Astrocyte of the spinal cord (primary cell): ENCODE results near the gene KRT77.

Source experiments
- DNase-seq: peaks from one replicate; pipeline ENCODE4 v3.0.0; 2011; ENCODE audit warnings: low read depth, low spot score
- H3K4me3 ChIP-seq: 2 replicates; pipeline ENCODE4 v1.5.1; 2011; ENCODE audit warnings: low read depth, mild to moderate bottlenecking, low read length, moderate library complexity
- CTCF ChIP-seq: IDR thresholded peaks from 2 replicates; pipeline ENCODE4 v1.5.1; 2012; ENCODE audit warnings: low read depth, mild to moderate bottlenecking, low read length, inconsistent platforms
- in situ Hi-C: cut with HindIII; loops from 2 replicates; pipeline ENCODE4 v1.10.0; 2017; ENCODE audit warnings: low sequenced_read_pairs

KRT77 gene

GRCh38 chr12:52663420-52663819, 39.9 kb downstream of the KRT77 start:
- no peak overlapping the region for H3K4me3 ChIP-seq
- in situ Hi-C loops: no loop called here
- DNase-seq: no peak
- TF ChIP-seq CTCF: no peak

GRCh38 chr12:52662918-52663229, 40.5 kb downstream of the KRT77 start:
- in situ Hi-C loops: no loop called here
- no peak for TF ChIP-seq CTCF
- DNase-seq: no peak
- no peak overlapping the region for H3K4me3 ChIP-seq

GRCh38 chr12:52662093-52662917, 41.0 kb downstream of the KRT77 start:
- no peak for TF ChIP-seq CTCF
- in situ Hi-C loops: no loop called here
- no peak for DNase-seq
- no peak overlapping the region for H3K4me3 ChIP-seq

GRCh38 chr12:52661668-52662067, 41.7 kb downstream of the KRT77 start:
- no peak for DNase-seq
- in situ Hi-C loops: no loop called here
- no peak overlapping the region for H3K4me3 ChIP-seq
- no peak for TF ChIP-seq CTCF

GRCh38 chr12:52660934-52661499, 42.3 kb downstream of the KRT77 start:
- no peak for TF ChIP-seq CTCF
- in situ Hi-C loops: no loop called here
- no peak for DNase-seq
- H3K4me3 ChIP-seq: no peak overlapping the region

- no peak for TF ChIP-seq CTCF
- H3K4me3 ChIP-seq: no peak overlapping the region
- no peak for DNase-seq
- in situ Hi-C loops: no loop called here
These were observed 43.4 kb downstream of the KRT77 start for GRCh38 chr12:52659951-52660350.
